Upper lobe of left lung (tissue), 6 donors: Measurements from ENCODE around the gene SEC31A. TPM values are rescaled to one million over a fixed set of nuclear protein-coding genes. Genes with fewer than 3 reads are reported as not detected.
A peak's percentile ranks its signal among the peaks of the same experiment; 100 is the strongest.

Experiments used
- ATAC-seq, 2 donors: fragments of 200-7000 bp; cut with Tn5 transposase; one replicate each; pipeline ENCODE4 v1.9.1; 2022; ENCODE audit warnings: mild to moderate bottlenecking in 2 of 2, moderate library complexity in 2 of 2; ENCODE audit not compliant: low FRiP score in 2 of 2
- DNase-seq, 2 donors: peaks; one replicate each; pipeline ENCODE4 v3.0.0-alpha.2; 2019 to 2020
- H3K27ac ChIP-seq, 4 donors: fragments of 200-600 bp; sonication (generic); one replicate each; pipeline ENCODE4 v1.5.1; 2016 to 2019
- H3K27me3 ChIP-seq, 4 donors: fragments of 200-600 bp; sonication (generic); one replicate each; pipeline ENCODE4 v1.5.1; 2017 to 2019
- H3K36me3 ChIP-seq, 4 donors: fragments of 200-600 bp; sonication (generic); one replicate each; pipeline ENCODE4 v1.5.1; 2016 to 2019
- H3K4me1 ChIP-seq, 4 donors: fragments of 200-600 bp; sonication (generic); one replicate each; pipeline ENCODE4 v1.5.1; 2018 to 2019
- H3K4me3 ChIP-seq, 4 donors: fragments of 200-600 bp; sonication (generic); one replicate each; pipeline ENCODE4 v1.5.1; 2017 to 2019; ENCODE audit warnings: mild to moderate bottlenecking in 2 of 4, moderate library complexity in 1 of 4
- H3K9me3 ChIP-seq, 4 donors: fragments of 200-600 bp; sonication (generic); one replicate each; pipeline ENCODE4 v1.5.1; 2018 to 2019
- EP300 ChIP-seq, 4 donors: sonication (generic); formaldehyde crosslinking; IDR thresholded peaks; one replicate each; pipeline ENCODE4 v1.5.1; 2017; ENCODE audit warnings: antibody characterized with exemption in 4 of 4, control low read depth in 2 of 4
- POLR2A ChIP-seq, 4 donors: fragments of 450-650 bp; IDR thresholded peaks; one replicate each; pipeline ENCODE4 v1.5.1; 2016 to 2017; ENCODE audit warnings: antibody characterized with exemption in 4 of 4, mild to moderate bottlenecking in 2 of 4
- POLR2AphosphoS5 ChIP-seq, 2 donors: sonication (generic); formaldehyde crosslinking; IDR thresholded peaks; one replicate each; pipeline ENCODE4 v1.5.1; 2017; ENCODE audit warnings: antibody characterized with exemption in 2 of 2
- WGBS, 2 donors: methylation state at CpG; one replicate each; pipeline ENCODE4 v1.1.5; 2017 to 2018; 5-methylcytosine and 5-hydroxymethylcytosine counted together
- total RNA-seq, 6 donors: library from RNA; depleted of rRNA in 4 of 6; stranded (reverse); fragments of >200 nt in 4 of 6; gene quantifications; one replicate each; pipeline versions ENCODE4 v1.1.0 to v1.2.1, GENCODE V29; 2016 to 2021
- TF ChIP-seq, protein P1 (sequence below), 6 experiments: fragments of 450-650 bp in 4 of 6; fragments of 200-600 bp in 2 of 6; sonication (generic) in 2 of 6; IDR thresholded peaks; one replicate each; pipeline ENCODE4 v1.5.1; 2016 to 2019; ENCODE audit warnings: antibody characterized with exemption in 6 of 6
- donor health status: DM: no; HTN: no; CAD: no; lungs with moderate emphysema.
- donor health status: DM: no; HTN: yes; CAD: no; lungs with severe emphysema.

SEC31A gene
- total RNA-seq, 6 donors from 2014 or later: 128 to 230 (median 160) TPM

DNA sequence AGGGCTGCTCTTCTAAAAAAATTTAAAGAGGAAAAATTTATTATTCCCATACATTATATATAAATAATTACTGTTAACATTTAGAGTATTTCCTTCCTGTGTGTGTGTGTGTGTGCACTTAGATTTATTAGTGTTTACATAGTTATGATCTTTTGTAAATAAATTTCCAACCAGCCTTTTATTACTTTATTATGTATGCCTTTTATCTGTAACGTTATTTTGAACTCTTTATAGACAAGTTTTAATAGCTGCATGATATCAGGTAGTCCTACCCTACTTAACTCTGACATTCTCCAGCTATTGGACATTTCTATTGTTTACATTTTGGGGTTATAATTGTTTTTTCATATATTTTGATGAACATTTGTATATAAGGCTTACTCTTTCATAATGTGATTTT lies 18.4 kb upstream of the SEC31A start:
- H3K27ac ChIP-seq: no peak overlapping the region
- H3K4me3 ChIP-seq: no peak overlapping the region
- TF ChIP-seq EP300 (IDR thresholded peaks at IDR 0.05) (no peak), POLR2A (IDR thresholded peaks at IDR 0.05) (no peak), POLR2AphosphoS5 (IDR thresholded peaks at IDR 0.05) (no peak)
- TF ChIP-seq, protein P1, sequence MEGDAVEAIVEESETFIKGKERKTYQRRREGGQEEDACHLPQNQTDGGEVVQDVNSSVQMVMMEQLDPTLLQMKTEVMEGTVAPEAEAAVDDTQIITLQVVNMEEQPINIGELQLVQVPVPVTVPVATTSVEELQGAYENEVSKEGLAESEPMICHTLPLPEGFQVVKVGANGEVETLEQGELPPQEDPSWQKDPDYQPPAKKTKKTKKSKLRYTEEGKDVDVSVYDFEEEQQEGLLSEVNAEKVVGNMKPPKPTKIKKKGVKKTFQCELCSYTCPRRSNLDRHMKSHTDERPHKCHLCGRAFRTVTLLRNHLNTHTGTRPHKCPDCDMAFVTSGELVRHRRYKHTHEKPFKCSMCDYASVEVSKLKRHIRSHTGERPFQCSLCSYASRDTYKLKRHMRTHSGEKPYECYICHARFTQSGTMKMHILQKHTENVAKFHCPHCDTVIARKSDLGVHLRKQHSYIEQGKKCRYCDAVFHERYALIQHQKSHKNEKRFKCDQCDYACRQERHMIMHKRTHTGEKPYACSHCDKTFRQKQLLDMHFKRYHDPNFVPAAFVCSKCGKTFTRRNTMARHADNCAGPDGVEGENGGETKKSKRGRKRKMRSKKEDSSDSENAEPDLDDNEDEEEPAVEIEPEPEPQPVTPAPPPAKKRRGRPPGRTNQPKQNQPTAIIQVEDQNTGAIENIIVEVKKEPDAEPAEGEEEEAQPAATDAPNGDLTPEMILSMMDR (IDR thresholded peaks at IDR 0.05): no peak
- H3K4me1 ChIP-seq: no peaks in the 10 kb centered on the region
- no peak for DNase-seq
- WGBS, 2 donors: 53 to 59% methylated on average over 1 of the region's 1 CpG
- no peak for ATAC-seq
- no peaks in the 10 kb centered on the region for H3K9me3 ChIP-seq
- peaks cover 0 to 6% (median 0%) of the 10 kb centered on the region in 4 donors for H3K36me3 ChIP-seq
- no peaks in the 10 kb centered on the region for H3K27me3 ChIP-seq

- peaks cover 0 to 6% (median 0%) of the 10 kb centered on the region in 4 donors for H3K36me3 ChIP-seq
- no peak for TF ChIP-seq POLR2AphosphoS5 (IDR thresholded peaks at IDR 0.05)
- no peak for TF ChIP-seq EP300 (IDR thresholded peaks at IDR 0.05)
- WGBS, 2 donors: 83 to 91% methylated on average over 3 of the region's 3 CpGs
These were observed 15.5 kb upstream of the SEC31A start for GRCh38 chr4:82906469-82906868.

GRCh38 chr4:82905205-82905604 lies 14.3 kb upstream of the SEC31A start:
- ATAC-seq: no peak
- WGBS, 2 donors: 66 to 83% methylated on average over 2 of the region's 2 CpGs
- Histone ChIP-seq H3K27ac (no peak overlapping the region), H3K4me1 (peaks cover 0 to 3% (median 1%) of the 10 kb centered on the region in 4 donors), H3K4me3 (no peak overlapping the region), H3K27me3 (no peaks in the 10 kb centered on the region), H3K36me3 (peaks cover 0 to 6% (median 0%) of the 10 kb centered on the region in 4 donors), H3K9me3 (no peaks in the 10 kb centered on the region)
- no peak for DNase-seq
- TF ChIP-seq EP300 (IDR thresholded peaks at IDR 0.05): no peak
- no peak for TF ChIP-seq POLR2A (IDR thresholded peaks at IDR 0.05)
- TF ChIP-seq, protein P1 (IDR thresholded peaks at IDR 0.05): no peak
- TF ChIP-seq POLR2AphosphoS5 (IDR thresholded peaks at IDR 0.05): no peak

More at GRCh38 chr4:82906469-82906868, 15.5 kb upstream of the SEC31A start:
- Histone ChIP-seq H3K4me3 (no peak overlapping the region), H3K9me3 (no peaks in the 10 kb centered on the region), H3K27ac (no peak overlapping the region), H3K4me1 (peaks cover 0 to 3% (median 1%) of the 10 kb centered on the region in 4 donors), H3K27me3 (no peaks in the 10 kb centered on the region)
- DNase-seq: no peak
- no peak for ATAC-seq

- ATAC-seq: no peak
- no peaks in the 10 kb centered on the region for H3K27me3 ChIP-seq
- H3K36me3 ChIP-seq: peaks cover 0 to 6% (median 0%) of the 10 kb centered on the region in 4 donors
- H3K27ac ChIP-seq: no peak overlapping the region
- 90 to 93% methylated on average over 5 of the region's 5 CpGs for WGBS, 2 donors
- H3K4me3 ChIP-seq: no peak overlapping the region
- no peaks in the 10 kb centered on the region for H3K9me3 ChIP-seq
- peaks cover 3 to 13% (median 8%) of the 10 kb centered on the region in 4 donors for H3K4me1 ChIP-seq
- no peak for TF ChIP-seq POLR2A (IDR thresholded peaks at IDR 0.05)
- TF ChIP-seq POLR2AphosphoS5 (IDR thresholded peaks at IDR 0.05): no peak
- TF ChIP-seq, protein P1 (IDR thresholded peaks at IDR 0.05): no peak
- no peak for TF ChIP-seq EP300 (IDR thresholded peaks at IDR 0.05)
- DNase-seq: no peak
These were observed 12.8 kb upstream of the SEC31A start for GRCh38 chr4:82903737-82904136.

GRCh38 chr4:82901183-82901718 lies 10.3 kb upstream of the SEC31A start:
- no peak for ATAC-seq
- Histone ChIP-seq H3K4me3 (peak overlapping the region; percentile 40 to 83 (median 67)), H3K36me3 (peaks cover 0 to 7% (median under 1%) of the 10 kb centered on the region in 4 donors)

More at GRCh38 chr4:82901183-82901718, 10.3 kb upstream of the SEC31A start:
- DNase-seq: no peak
- no peaks in the 10 kb centered on the region for H3K27me3 ChIP-seq
- peaks cover 22 to 28% (median 26%) of the 10 kb centered on the region in 4 donors for H3K4me1 ChIP-seq
- WGBS, 2 donors: 1 to 2% methylated on average over 8 of the region's 8 CpGs
- no peak for TF ChIP-seq POLR2AphosphoS5 (IDR thresholded peaks at IDR 0.05)
- no peak for TF ChIP-seq EP300 (IDR thresholded peaks at IDR 0.05)
- TF ChIP-seq, protein P1 (IDR thresholded peaks at IDR 0.05): no peak
- no peak for TF ChIP-seq POLR2A (IDR thresholded peaks at IDR 0.05)
- peak overlapping the region; percentile 96 to 99 (median 98) for H3K27ac ChIP-seq
- no peaks in the 10 kb centered on the region for H3K9me3 ChIP-seq
